ENCODE data around the gene KLHL22.

GRCh38 chr22:20537325-20537756 lies 41.7 kb upstream of the KLHL22 start:
- TF ChIP-seq CTCF (IDR thresholded peaks at IDR 0.05; ENCODE audit: low read depth, low read length, poor library complexity, severe bottlenecking) (no peak), EZH2phosphoT487 (IDR thresholded peaks at IDR 0.05; ENCODE audit: borderline replicate concordance, low read length) (no peak)

Data from DOHH2 (cell line).